Left lung (tissue), 10 donors: ENCODE measurements around the gene NOXO1. TPM values are rescaled to one million over a fixed set of nuclear protein-coding genes. Genes with fewer than 3 reads are reported as not detected.
"Not testable (repeated sequence)": the region's sequence is repeated elsewhere in the genome, so short reads cannot be mapped to it uniquely, and the experiment has no call there.

Experiments
- ATAC-seq: fragments of 200-7000 bp; cut with Tn5 transposase; one replicate; pipeline ENCODE4 v1.9.1; 2020; ENCODE audit warnings: moderate library complexity
- DNase-seq, 4 donors: peaks; one replicate each; pipeline ENCODE4 v3.0.0-alpha.2; 2013 to 2020
- H3K27ac ChIP-seq, 2 donors: fragments of 200-600 bp; sonication (generic) in 1 of 2; one replicate each; pipeline versions ENCODE4 v1.5.0 to v1.8.0; 2020 to 2021
- H3K27me3 ChIP-seq, 2 donors: fragments of 200-600 bp; sonication (generic) in 1 of 2; one replicate each; pipeline versions ENCODE4 v1.5.0 to v1.8.0; 2020 to 2021
- H3K36me3 ChIP-seq, 2 donors: fragments of 200-600 bp; sonication (generic) in 1 of 2; one replicate each; pipeline versions ENCODE4 v1.5.0 to v1.8.0; 2020 to 2021
- H3K4me1 ChIP-seq, 2 donors: fragments of 200-600 bp; one replicate each; pipeline ENCODE4 v1.8.0; 2021
- H3K4me3 ChIP-seq, 2 donors: fragments of 200-600 bp; sonication (generic) in 1 of 2; one replicate each; pipeline versions ENCODE4 v1.5.0 to v1.8.0; 2020 to 2021; ENCODE audit warnings: mild to moderate bottlenecking in 1 of 2
- H3K9me3 ChIP-seq, 2 donors: fragments of 200-600 bp; sonication (generic) in 1 of 2; one replicate each; pipeline versions ENCODE4 v1.5.0 to v1.8.0; 2020 to 2021
- intact Hi-C, 2 donors: fragments of 100-400 bp; cut with DNase I; formaldehyde crosslinking; loops; one replicate each; pipeline versions ENCODE4 v1.11.2 to v1.14.2; 2022
- polyA plus RNA-seq, 6 donors: library from polyadenylated mRNA; unstranded; fragments of 120-200 nt; gene quantifications; one replicate each; pipeline ENCODE4 v1.2.1, GENCODE V29; 2013; ENCODE audit not compliant: insufficient read length in 6 of 6
- total RNA-seq, 2 donors: library from RNA; stranded (reverse); fragmentation: NEBNext Ultra II Directional; extraction: Animal tissue kit (Norgen Biotek cat#: 25700); gene quantifications; one replicate each; pipeline ENCODE4 v1.2.1, GENCODE V29; 2021
- TF ChIP-seq, protein P1 (sequence below), 2 donors: fragments of 200-600 bp; sonication (generic) in 1 of 2; IDR thresholded peaks; one replicate each; pipeline versions ENCODE4 v1.5.0 to v1.8.0; 2021; ENCODE audit warnings: antibody characterized with exemption in 2 of 2
- donor health status: DM: no; HTN: yes; CAD: no.
- donor health status: DM: no; HTN: no; CAD: no.

NOXO1 gene
- total and polyA plus RNA-seq, 8 donors, result 0.30 to 5.6 (median 0.64) TPM; not detected in 2

DNA sequence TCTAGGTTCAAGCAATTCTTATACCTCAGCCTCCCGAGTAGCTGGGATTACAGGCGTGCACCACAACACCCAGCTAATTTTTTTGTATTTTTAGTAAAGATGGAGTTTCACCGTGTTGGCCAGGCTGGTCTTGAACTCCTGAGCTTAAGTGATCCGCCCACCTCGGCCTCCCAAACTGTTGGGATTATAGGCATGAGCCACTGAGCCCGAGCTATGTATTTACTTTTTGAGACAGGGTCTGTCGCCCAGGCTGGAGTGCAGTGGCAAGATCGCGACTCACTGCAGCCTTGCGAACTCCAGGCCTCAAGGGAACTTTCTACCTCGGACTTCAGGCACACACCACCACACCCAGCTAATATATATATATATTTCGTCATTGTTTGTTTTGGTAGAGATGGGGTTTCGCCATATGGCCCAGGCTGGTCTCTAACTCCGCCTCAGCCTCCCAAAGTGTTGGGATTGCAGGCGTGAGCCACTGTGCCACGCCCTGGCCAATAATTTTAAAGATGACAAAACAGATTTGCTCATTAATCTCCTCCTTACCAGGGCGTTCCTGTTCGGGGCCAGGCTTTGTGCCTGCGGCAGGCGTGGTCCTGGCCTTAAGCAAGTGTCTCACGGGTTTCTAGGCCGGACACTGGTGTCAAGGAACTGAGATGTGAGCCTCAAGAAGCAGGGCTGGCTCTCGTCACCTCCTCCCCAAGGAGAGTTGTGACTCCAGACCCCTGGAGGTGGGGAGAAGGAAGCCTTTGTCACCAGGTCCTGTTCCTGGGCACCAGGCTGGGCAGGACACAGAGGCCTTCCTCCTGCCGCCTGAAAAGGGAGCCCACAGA lies 34.1 kb upstream of the NOXO1 start:
- Histone ChIP-seq H3K4me3 (no peak overlapping the region), H3K36me3 (no peaks in the 10 kb centered on the region), H3K9me3 (no peaks in the 10 kb centered on the region), H3K27me3 (peaks cover 13 to 35% of the 10 kb centered on the region in 2 donors), H3K27ac (no peak overlapping the region), H3K4me1 (peaks cover 10 to 14% of the 10 kb centered on the region in 2 donors)
- intact Hi-C loops, result no loop called here
- TF ChIP-seq, protein P1, sequence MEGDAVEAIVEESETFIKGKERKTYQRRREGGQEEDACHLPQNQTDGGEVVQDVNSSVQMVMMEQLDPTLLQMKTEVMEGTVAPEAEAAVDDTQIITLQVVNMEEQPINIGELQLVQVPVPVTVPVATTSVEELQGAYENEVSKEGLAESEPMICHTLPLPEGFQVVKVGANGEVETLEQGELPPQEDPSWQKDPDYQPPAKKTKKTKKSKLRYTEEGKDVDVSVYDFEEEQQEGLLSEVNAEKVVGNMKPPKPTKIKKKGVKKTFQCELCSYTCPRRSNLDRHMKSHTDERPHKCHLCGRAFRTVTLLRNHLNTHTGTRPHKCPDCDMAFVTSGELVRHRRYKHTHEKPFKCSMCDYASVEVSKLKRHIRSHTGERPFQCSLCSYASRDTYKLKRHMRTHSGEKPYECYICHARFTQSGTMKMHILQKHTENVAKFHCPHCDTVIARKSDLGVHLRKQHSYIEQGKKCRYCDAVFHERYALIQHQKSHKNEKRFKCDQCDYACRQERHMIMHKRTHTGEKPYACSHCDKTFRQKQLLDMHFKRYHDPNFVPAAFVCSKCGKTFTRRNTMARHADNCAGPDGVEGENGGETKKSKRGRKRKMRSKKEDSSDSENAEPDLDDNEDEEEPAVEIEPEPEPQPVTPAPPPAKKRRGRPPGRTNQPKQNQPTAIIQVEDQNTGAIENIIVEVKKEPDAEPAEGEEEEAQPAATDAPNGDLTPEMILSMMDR (IDR thresholded peaks at IDR 0.05), result no peak
- peak; percentile 55 for ATAC-seq
- DNase-seq, result no peak

DNA sequence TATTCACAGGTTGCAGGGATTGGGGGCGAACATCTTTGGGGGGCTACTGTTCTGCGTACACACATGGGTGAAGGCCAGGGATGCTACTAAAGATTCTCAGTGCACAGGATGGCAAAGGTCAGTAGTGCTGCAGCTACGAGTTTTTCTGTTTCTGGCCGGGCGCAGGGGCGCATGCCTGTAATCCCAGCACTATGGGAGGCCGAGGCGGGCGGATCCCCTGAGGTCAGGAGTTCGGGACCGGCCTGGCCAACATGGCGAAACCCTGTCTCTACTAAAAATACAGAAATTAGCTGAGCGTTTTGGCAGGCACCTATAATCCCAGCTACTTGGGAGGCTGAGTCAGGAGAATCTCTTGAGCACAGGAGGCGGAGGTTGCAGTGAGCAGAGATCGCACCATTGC lies 32.3 kb upstream of the NOXO1 start:
- H3K27ac ChIP-seq, result no peak overlapping the region
- H3K27me3 ChIP-seq, result peaks cover 0 to 17% of the 10 kb centered on the region in 2 donors
- ATAC-seq, result no peak
- H3K4me3 ChIP-seq, result no peak overlapping the region
- TF ChIP-seq, protein P1 (IDR thresholded peaks at IDR 0.05), result no peak
- DNase-seq, result peak in 1 of 4 donors; percentile 64
- H3K9me3 ChIP-seq, result no peaks in the 10 kb centered on the region
- no peaks in the 10 kb centered on the region for H3K36me3 ChIP-seq
- intact Hi-C loops, result no loop called here
- peaks cover 12 to 16% of the 10 kb centered on the region in 2 donors for H3K4me1 ChIP-seq

DNA sequence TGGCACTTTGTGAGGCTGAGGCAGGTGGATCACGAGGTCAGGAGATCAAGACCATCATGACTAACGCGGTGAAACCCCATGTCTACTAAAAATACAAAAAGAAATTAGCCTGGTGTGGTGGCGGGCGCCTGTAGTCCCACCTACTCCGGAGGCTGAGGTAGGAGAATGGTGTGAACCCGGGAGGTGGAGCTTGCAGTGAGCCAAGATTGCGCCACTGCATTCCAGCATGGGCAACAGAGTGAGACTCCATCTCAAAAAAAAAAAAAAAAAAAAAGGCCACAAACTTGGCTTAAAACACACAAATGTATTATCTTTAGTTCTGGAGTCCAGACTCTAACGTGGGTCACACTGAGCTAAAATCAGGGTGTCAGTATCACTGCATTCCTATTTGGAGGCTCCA lies 30.5 kb upstream of the NOXO1 start:
- H3K4me1 ChIP-seq, result peaks cover 26 to 34% of the 10 kb centered on the region in 2 donors
- ATAC-seq, H3K36me3 ChIP-seq, H3K27ac ChIP-seq, H3K27me3 ChIP-seq, DNase-seq, H3K4me3 ChIP-seq, intact Hi-C loops, H3K9me3 ChIP-seq: not testable (repeated sequence)

DNA sequence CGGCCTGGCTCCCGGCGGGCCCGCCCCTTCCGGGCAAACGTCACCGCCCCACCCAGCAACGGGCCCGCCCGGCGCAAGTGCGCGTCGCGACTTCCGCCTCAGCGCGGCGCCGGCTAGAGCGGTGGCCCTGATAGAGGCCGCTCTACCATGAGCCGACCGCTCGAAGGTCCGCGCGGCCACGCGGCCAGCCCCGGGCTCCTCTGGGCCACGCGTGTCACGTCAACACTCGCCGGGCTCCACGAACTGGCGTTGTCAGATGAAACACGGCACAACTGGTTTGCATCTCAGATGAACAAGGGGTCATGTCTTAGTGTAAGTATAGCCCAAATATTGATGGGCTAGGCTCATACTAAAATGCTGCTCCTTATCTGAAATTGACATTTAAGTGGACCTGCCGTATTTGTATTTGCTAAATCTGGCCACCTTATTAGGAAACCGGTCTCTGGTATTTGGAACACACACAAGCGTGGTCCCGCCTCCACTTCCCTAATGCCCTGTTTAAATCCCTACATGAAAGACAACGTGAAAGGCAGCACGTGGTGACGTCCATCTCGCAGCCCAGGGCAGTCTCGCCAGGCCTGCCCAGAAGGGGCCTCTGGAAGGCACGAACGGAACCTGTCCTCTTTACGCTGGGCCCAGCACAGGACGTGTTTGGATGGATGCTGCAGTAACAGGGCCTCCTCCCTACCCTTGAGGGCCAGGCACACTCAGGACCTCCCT lies 28.7 kb upstream of the NOXO1 start, which contains the start of gene ZNF598:
Gene ZNF598 (minus strand): TSS at position 31 of the 720 bp plus-strand sequence.
- DNase-seq, result peak; percentile 84 to 95 (median 88)
- peak within 1 kb of the TSS; percentile 68 to 98 for H3K4me3 ChIP-seq
- no peaks in the 10 kb centered on the region for H3K36me3 ChIP-seq
- no peaks in the 10 kb centered on the region for H3K9me3 ChIP-seq
- ATAC-seq, result peak; percentile 97
- H3K4me1 ChIP-seq, result peaks cover 33 to 51% of the 10 kb centered on the region in 2 donors
- H3K27ac ChIP-seq, result peak within 1 kb of the TSS; percentile 83 to 93
- intact Hi-C loops, result no loop called here
- TF ChIP-seq, protein P1 (IDR thresholded peaks at IDR 0.05), result no peak
- H3K27me3 ChIP-seq, result no peaks in the 10 kb centered on the region

DNA sequence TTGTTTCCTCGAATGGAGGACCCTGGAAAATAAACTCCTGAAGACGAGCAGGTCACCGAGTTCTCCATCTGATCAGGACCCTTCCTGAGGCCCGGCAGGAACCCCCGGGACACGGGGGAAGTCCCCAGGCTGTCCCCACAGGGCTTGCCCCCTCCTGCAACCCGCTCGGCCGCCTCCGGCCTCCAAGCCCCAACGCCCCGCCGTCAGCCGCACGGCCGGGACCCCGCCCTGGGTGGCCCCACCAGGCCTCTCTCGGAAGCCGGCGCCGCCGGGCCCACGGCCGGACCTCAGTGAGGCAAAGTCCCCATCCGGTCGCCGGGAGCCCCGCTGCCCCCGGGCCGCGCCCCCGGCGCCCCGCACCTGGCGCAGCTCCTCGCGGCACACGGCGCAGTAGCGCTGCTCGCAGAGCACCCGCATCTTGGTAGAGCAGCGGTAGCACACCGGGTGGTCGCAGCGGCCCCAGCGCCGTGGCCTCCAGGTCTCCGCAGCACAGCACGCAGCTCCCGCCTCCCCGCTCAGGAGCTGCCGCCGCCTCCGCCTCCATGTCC lies 28.0 kb upstream of the NOXO1 start:
- no peaks in the 10 kb centered on the region for H3K27me3 ChIP-seq
- peak; percentile 1 for ATAC-seq
- peaks cover 35 to 58% of the 10 kb centered on the region in 2 donors for H3K4me1 ChIP-seq
- H3K27ac ChIP-seq, result peak overlapping the region; percentile 57 to 93
- no peaks in the 10 kb centered on the region for H3K36me3 ChIP-seq
- no peaks in the 10 kb centered on the region for H3K9me3 ChIP-seq
- peak overlapping the region; percentile 68 to 98 for H3K4me3 ChIP-seq
- TF ChIP-seq, protein P1 (IDR thresholded peaks at IDR 0.05), result no peak
- DNase-seq, result peak in 1 of 4 donors; percentile 88
- intact Hi-C loops, result no loop called here
